ENCODE results near the gene DNAI1.

DNA sequence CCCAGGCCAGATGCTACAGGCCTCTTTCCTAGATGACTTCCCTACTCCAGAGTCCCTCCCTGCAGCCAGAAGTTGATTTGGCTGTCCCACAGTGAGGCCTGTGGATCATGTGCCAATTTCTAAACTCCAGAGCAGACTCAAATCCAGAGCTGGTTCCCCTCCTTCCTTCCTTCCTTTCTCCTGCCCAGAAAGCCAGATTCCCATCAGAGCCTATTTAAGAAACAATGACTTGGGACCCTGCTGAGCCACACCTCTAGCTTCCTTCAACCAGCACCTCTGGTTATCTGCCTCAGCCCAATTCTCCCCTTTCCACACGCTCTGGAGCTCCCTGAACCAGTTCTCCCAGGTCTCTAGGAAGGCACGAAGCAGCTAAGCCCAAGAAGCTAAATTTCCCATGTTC lies 7.5 kb upstream of the DNAI1 start:
- TF ChIP-seq, protein P1, sequence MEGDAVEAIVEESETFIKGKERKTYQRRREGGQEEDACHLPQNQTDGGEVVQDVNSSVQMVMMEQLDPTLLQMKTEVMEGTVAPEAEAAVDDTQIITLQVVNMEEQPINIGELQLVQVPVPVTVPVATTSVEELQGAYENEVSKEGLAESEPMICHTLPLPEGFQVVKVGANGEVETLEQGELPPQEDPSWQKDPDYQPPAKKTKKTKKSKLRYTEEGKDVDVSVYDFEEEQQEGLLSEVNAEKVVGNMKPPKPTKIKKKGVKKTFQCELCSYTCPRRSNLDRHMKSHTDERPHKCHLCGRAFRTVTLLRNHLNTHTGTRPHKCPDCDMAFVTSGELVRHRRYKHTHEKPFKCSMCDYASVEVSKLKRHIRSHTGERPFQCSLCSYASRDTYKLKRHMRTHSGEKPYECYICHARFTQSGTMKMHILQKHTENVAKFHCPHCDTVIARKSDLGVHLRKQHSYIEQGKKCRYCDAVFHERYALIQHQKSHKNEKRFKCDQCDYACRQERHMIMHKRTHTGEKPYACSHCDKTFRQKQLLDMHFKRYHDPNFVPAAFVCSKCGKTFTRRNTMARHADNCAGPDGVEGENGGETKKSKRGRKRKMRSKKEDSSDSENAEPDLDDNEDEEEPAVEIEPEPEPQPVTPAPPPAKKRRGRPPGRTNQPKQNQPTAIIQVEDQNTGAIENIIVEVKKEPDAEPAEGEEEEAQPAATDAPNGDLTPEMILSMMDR (conservative IDR thresholded peaks at IDR 0.05 in 1 of 2, IDR thresholded peaks at IDR 0.05 in 1 of 2; ENCODE audit: extremely low read depth in 1 of 2, insufficient read depth in 1 of 2, low read depth in 1 of 2, low read length in 2 of 2), result no peak
- TF ChIP-seq EZH2 (IDR thresholded peaks at IDR 0.05; ENCODE audit: borderline replicate concordance, low read length), result no peak
